SK-N-SH (cell line): ENCODE results near the gene MYLK.

ENCODE experiments used
- JUND ChIP-seq: IDR thresholded peaks from 2 replicates; pipeline ENCODE4 v1.4.0; 2012
- MXI1 ChIP-seq: IDR thresholded peaks from 2 replicates; pipeline ENCODE4 v1.6.1; 2012; ENCODE audit warnings: mild to moderate bottlenecking, low read depth, low read length, improper control_type of control experiment
- POLR2AphosphoS5 ChIP-seq: IDR thresholded peaks from 2 replicates; pipeline ENCODE4 v1.6.1; 2012; ENCODE audit warnings: low read depth, low read length
- TF ChIP-seq, protein P1 (sequence below): fragments of 200-600 bp; sonication (generic); IDR thresholded peaks from 2 replicates; pipeline ENCODE4 v1.6.1; 2017; ENCODE audit warnings: antibody characterized with exemption, mild to moderate bottlenecking, moderate library complexity

DNA sequence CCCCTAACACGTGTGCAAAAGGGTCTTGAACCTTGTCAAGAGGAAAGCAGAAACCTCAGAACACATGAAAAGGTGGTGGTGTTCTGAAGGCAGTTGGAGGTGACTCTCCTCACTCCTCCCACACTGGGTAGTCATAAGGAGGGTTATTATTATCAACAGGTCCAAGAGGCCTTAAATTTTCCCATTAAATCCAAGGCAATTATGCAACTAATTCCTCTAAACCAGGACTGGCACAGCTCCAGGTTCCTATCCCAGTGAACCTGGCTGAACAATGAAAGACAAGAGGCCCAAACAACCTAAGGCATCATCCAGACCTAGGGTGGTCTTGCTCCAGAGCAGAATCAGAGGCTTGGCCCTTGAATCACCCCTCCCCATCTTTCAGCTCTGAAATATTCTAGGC is 15.0 kb downstream of the MYLK start:
- TF ChIP-seq POLR2AphosphoS5 (no peak), MXI1 (no peak), JUND (no peak)
- TF ChIP-seq, protein P1, sequence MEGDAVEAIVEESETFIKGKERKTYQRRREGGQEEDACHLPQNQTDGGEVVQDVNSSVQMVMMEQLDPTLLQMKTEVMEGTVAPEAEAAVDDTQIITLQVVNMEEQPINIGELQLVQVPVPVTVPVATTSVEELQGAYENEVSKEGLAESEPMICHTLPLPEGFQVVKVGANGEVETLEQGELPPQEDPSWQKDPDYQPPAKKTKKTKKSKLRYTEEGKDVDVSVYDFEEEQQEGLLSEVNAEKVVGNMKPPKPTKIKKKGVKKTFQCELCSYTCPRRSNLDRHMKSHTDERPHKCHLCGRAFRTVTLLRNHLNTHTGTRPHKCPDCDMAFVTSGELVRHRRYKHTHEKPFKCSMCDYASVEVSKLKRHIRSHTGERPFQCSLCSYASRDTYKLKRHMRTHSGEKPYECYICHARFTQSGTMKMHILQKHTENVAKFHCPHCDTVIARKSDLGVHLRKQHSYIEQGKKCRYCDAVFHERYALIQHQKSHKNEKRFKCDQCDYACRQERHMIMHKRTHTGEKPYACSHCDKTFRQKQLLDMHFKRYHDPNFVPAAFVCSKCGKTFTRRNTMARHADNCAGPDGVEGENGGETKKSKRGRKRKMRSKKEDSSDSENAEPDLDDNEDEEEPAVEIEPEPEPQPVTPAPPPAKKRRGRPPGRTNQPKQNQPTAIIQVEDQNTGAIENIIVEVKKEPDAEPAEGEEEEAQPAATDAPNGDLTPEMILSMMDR = no peak
